GM19025 (cell line): ENCODE data around the gene NLRP4.
"Not testable (repeated sequence)": the region's sequence is repeated elsewhere in the genome, so short reads cannot be mapped to it uniquely, and the experiment has no call there.

Experiments
- ATAC-seq: cut with Tn5 transposase; IDR thresholded peaks from one replicate; pipeline ENCODE4 v1.9.1; 2021; ENCODE audit warnings: mild to moderate bottlenecking, low read depth, moderate library complexity; ENCODE audit not compliant: unreplicated experiment

Gene NLRP4

GRCh38 chr19:55882626-55883025 is 46.3 kb downstream of the NLRP4 start:
- ATAC-seq, result no peak

GRCh38 chr19:55898911-55899310 is 62.6 kb downstream of the NLRP4 start:
- no peak for ATAC-seq

- no peak for ATAC-seq
Observed at GRCh38 chr19:55901369-55902079, 65.2 kb downstream of the NLRP4 start.

GRCh38 chr19:55902080-55902751 is 65.9 kb downstream of the NLRP4 start:
- no peak for ATAC-seq

GRCh38 chr19:55907286-55907685 is 70.9 kb downstream of the NLRP4 start:
- no peak for ATAC-seq

GRCh38 chr19:55907746-55908145 is 71.4 kb downstream of the NLRP4 start:
- ATAC-seq, result no peak

- ATAC-seq, result no peak
Observed at GRCh38 chr19:55909801-55910200, 73.5 kb downstream of the NLRP4 start.

GRCh38 chr19:55912916-55913315 is 76.6 kb downstream of the NLRP4 start:
- no peak for ATAC-seq

- ATAC-seq, result no peak
Observed at GRCh38 chr19:55913643-55914268, 77.4 kb downstream of the NLRP4 start.

- ATAC-seq, result no peak
Observed at GRCh38 chr19:55923556-55923955, 87.2 kb downstream of the NLRP4 start.

GRCh38 chr19:55927991-55928390 is 91.7 kb downstream of the NLRP4 start:
- ATAC-seq, result no peak

- not testable (repeated sequence) for ATAC-seq
Observed at GRCh38 chr19:55929258-55929657, 92.9 kb downstream of the NLRP4 start.

GRCh38 chr19:55930996-55931515 is 94.7 kb downstream of the NLRP4 start:
- no peak for ATAC-seq
